Loucy (cell line): ENCODE measurements around the gene SURF6.

Experiments used
- H2AFZ ChIP-seq: fragments of 200-600 bp; sonication (generic); 2 replicates; pipeline ENCODE4 v1.6.0; 2016; ENCODE audit warnings: antibody characterized with exemption, mild to moderate bottlenecking, low read length, moderate library complexity
- H3F3A ChIP-seq: fragments of 200-600 bp; 2 replicates; pipeline ENCODE4 v1.6.0; 2016; ENCODE audit warnings: antibody characterized with exemption, low read depth, mild to moderate bottlenecking
- H3K27me3 ChIP-seq: fragments of 200-600 bp; sonication (generic); 2 replicates; pipeline ENCODE4 v1.6.1; 2014; ENCODE audit warnings: low read length, mild to moderate bottlenecking; ENCODE audit not compliant: insufficient read depth, poor library complexity, severe bottlenecking
- H3K36me3 ChIP-seq: fragments of 200-600 bp; sonication (generic); 2 replicates; pipeline ENCODE4 v1.6.1; 2016; ENCODE audit warnings: low read length; ENCODE audit not compliant: insufficient read depth
- H3K4me1 ChIP-seq: fragments of 200-600 bp; sonication (generic); 2 replicates; pipeline ENCODE4 v1.5.1; 2014; ENCODE audit warnings: low read length, mild to moderate bottlenecking; ENCODE audit not compliant: insufficient read depth, poor library complexity, severe bottlenecking
- H3K4me2 ChIP-seq: fragments of 200-600 bp; sonication (generic); 2 replicates; pipeline ENCODE4 v1.6.0; 2014; ENCODE audit warnings: antibody characterized with exemption, low read length, low read depth, mild to moderate bottlenecking; ENCODE audit not compliant: poor library complexity, severe bottlenecking
- H3K4me3 ChIP-seq: fragments of 200-600 bp; sonication (generic); 2 replicates; pipeline ENCODE4 v1.5.1; 2014; ENCODE audit warnings: low read length, mild to moderate bottlenecking, mixed read lengths; ENCODE audit not compliant: poor library complexity, severe bottlenecking
- H3K79me2 ChIP-seq: fragments of 200-600 bp; sonication (generic); 2 replicates; pipeline ENCODE4 v1.6.1; 2014; ENCODE audit warnings: low read length; ENCODE audit not compliant: insufficient read depth
- H3K9ac ChIP-seq: fragments of 200-600 bp; sonication (generic); 2 replicates; pipeline ENCODE4 v1.6.0; 2014; ENCODE audit warnings: mild to moderate bottlenecking, low read depth, low read length, moderate library complexity; ENCODE audit not compliant: poor library complexity, severe bottlenecking
- H3K9me2 ChIP-seq: fragments of 200-600 bp; sonication (generic); replicated peaks from 2 replicates; pipeline ENCODE4 v1.6.1; 2016; ENCODE audit warnings: low read depth, low read length, mixed read lengths
- H3K9me3 ChIP-seq: fragments of 200-600 bp; sonication (generic); 2 replicates; pipeline ENCODE4 v1.6.1; 2014; ENCODE audit warnings: mild to moderate bottlenecking, antibody characterized with exemption, low read length, low read depth; ENCODE audit not compliant: insufficient read depth
- H4K20me1 ChIP-seq: fragments of 200-600 bp; sonication (generic); 2 replicates; pipeline ENCODE4 v1.6.0; 2014; ENCODE audit warnings: antibody characterized with exemption, low read length, mild to moderate bottlenecking; ENCODE audit not compliant: insufficient read depth, poor library complexity, severe bottlenecking
- EZH2phosphoT487 ChIP-seq: fragments of 200-600 bp; IDR thresholded peaks from 2 replicates; pipeline ENCODE4 v1.6.1; 2018; ENCODE audit warnings: antibody characterized with exemption, mild to moderate bottlenecking, moderate library complexity, borderline replicate concordance
- TF ChIP-seq, protein P1 (sequence below): fragments of 200-600 bp; sonication (generic); conservative IDR thresholded peaks from 2 replicates; pipeline ENCODE4 v1.5.1; 2014; ENCODE audit warnings: mild to moderate bottlenecking, antibody characterized with exemption, low read length

The SURF6 gene

DNA sequence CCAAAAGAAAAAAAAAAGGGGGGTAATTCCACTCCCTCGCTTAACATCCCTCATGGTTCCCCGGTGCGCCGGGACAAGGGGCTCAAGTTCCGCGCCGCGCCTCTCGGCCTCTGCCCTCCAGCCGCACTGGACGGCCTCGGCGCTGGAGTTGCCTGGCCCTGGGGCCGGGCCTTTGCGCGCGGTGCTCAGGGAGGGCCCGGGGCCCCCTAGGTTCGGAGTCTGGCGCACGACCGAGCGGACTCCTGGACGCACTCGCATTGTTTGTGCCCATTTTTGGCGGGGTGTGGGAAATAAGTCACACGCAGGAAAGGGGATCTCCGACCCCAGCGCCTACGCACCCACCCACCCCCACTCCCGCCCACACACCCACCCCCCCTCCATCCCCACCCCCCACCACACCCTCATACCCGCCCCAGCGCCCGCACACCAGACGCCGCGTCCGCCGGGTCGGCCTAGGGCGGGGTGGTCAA lies 11.6 kb upstream of the SURF6 start:
- Histone ChIP-seq H4K20me1 (peaks cover 57% of the 10 kb centered on the region), H3K79me2 (peaks cover 67% of the 10 kb centered on the region), H3K36me3 (peaks cover 50% of the 10 kb centered on the region)

GRCh38 chr9:133346021-133346785 lies 10.2 kb upstream of the SURF6 start:
- no peaks in the 10 kb centered on the region for H3K9me2 ChIP-seq
- peaks cover 4% of the 10 kb centered on the region; the same call in 1 of the 2 replicates for H3F3A ChIP-seq
- H3K27me3 ChIP-seq = peaks cover 8% of the 10 kb centered on the region
- TF ChIP-seq, protein P1, sequence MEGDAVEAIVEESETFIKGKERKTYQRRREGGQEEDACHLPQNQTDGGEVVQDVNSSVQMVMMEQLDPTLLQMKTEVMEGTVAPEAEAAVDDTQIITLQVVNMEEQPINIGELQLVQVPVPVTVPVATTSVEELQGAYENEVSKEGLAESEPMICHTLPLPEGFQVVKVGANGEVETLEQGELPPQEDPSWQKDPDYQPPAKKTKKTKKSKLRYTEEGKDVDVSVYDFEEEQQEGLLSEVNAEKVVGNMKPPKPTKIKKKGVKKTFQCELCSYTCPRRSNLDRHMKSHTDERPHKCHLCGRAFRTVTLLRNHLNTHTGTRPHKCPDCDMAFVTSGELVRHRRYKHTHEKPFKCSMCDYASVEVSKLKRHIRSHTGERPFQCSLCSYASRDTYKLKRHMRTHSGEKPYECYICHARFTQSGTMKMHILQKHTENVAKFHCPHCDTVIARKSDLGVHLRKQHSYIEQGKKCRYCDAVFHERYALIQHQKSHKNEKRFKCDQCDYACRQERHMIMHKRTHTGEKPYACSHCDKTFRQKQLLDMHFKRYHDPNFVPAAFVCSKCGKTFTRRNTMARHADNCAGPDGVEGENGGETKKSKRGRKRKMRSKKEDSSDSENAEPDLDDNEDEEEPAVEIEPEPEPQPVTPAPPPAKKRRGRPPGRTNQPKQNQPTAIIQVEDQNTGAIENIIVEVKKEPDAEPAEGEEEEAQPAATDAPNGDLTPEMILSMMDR = no peak
- no peak for TF ChIP-seq EZH2phosphoT487
- no peaks in the 10 kb centered on the region for H3K9me3 ChIP-seq
- peaks cover 60% of the 10 kb centered on the region for H3K79me2 ChIP-seq
- peak overlapping the region; percentile 97 for H3K4me3 ChIP-seq
- peaks cover 39% of the 10 kb centered on the region; the same call in 1 of the 2 replicates for H3K36me3 ChIP-seq
- H3K4me1 ChIP-seq = peaks cover 32% of the 10 kb centered on the region
- H2AFZ ChIP-seq = no peak overlapping the region
- H3K9ac ChIP-seq = peak overlapping the region; percentile 100
- peaks cover 45% of the 10 kb centered on the region for H4K20me1 ChIP-seq
- peak overlapping the region; percentile 83 for H3K4me2 ChIP-seq

More for the DNA sequence above, 11.6 kb upstream of the SURF6 start:
- Histone ChIP-seq H3K4me2 (peak overlapping the region; percentile 83), H3K9me3 (no peaks in the 10 kb centered on the region), H3K9me2 (no peaks in the 10 kb centered on the region), H3K4me1 (peaks cover 32% of the 10 kb centered on the region), H3K4me3 (peak overlapping the region; percentile 97), H3K27me3 (peaks cover 8% of the 10 kb centered on the region), H3F3A (peaks cover 11% of the 10 kb centered on the region; the same call in 1 of the 2 replicates), H3K9ac (peak overlapping the region; percentile 100), H2AFZ (peak overlapping the region; percentile 74; the same call in 1 of the 2 replicates)
- TF ChIP-seq, protein P1 = 0 out of 2 replicates have a peak, but pooled peaks have one; percentile 11
- no peak for TF ChIP-seq EZH2phosphoT487

DNA sequence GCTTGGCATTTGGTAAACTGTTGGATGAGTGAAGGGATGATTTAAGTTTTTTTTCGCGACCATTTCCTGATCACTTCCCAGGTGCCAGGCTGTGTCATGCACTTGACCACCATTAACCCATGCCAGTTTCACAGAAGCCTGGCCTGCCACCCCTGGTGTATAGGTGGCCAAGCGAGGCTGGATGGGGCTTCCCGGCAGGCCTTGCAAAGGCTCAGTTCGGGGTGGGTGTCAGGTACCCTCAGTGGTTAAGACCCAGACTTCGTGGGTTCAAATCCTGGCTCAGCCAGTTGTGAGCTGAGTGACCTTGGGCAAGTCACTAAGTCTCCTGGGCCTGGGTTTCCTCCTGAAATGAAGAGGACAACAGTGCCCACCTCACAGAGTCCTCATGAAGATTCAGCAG lies 9.6 kb upstream of the SURF6 start:
- H3K27me3 ChIP-seq = peaks cover 8% of the 10 kb centered on the region
- no peaks in the 10 kb centered on the region for H3F3A ChIP-seq
- no peaks in the 10 kb centered on the region for H3K9me3 ChIP-seq
- H3K4me2 ChIP-seq = peak overlapping the region; percentile 83
- peak overlapping the region; percentile 16 for H3K9ac ChIP-seq
- peak overlapping the region; percentile 97 for H3K4me3 ChIP-seq
- H4K20me1 ChIP-seq = peaks cover 38% of the 10 kb centered on the region
- no peaks in the 10 kb centered on the region for H3K9me2 ChIP-seq
- TF ChIP-seq, protein P1 = no peak
- no peak for TF ChIP-seq EZH2phosphoT487
- peaks cover 34% of the 10 kb centered on the region for H3K4me1 ChIP-seq
- no peak overlapping the region for H2AFZ ChIP-seq
- H3K36me3 ChIP-seq = peaks cover 39% of the 10 kb centered on the region; the same call in 1 of the 2 replicates
- H3K79me2 ChIP-seq = peaks cover 54% of the 10 kb centered on the region
